HG03457 (cell line): ENCODE results near the gene SEH1L.

ENCODE experiments used
- ATAC-seq: cut with Tn5 transposase; IDR thresholded peaks from one replicate; pipeline ENCODE4 v1.9.1; 2021; ENCODE audit warnings: moderate number of reproducible peaks; ENCODE audit not compliant: unreplicated experiment

SEH1L gene

DNA sequence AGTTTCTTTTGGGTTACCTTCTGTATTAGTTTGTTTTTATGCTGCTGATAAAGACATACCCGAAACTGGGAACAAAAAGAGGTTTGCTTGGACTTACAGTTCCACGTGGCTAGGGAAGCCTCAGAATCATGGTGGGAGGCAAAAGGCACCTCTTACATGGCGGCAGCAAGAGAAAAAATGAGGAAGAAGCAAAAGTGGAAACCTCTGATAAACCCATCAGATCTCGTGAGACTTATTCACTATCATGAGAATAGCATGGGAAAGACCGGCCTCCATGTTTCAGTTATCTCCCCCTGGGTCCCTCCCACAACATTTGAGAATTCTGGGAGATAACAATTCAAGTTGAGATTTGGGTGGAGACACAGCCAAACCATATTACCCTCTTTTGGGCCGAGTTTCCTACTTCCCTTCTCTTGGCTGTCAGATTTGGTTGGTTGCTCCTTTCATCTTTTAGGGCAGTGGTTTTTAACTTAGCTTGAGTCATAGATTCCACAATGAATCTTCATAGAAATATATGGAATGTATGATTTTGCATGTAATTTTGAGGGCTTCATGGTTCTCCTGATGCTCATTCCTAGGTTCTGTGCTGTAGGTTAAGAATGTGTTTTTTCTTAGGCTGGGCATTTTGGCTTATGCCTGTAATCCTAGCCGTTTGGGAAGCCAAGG, 87.6 kb downstream of the SEH1L start:
- no peak for ATAC-seq

DNA sequence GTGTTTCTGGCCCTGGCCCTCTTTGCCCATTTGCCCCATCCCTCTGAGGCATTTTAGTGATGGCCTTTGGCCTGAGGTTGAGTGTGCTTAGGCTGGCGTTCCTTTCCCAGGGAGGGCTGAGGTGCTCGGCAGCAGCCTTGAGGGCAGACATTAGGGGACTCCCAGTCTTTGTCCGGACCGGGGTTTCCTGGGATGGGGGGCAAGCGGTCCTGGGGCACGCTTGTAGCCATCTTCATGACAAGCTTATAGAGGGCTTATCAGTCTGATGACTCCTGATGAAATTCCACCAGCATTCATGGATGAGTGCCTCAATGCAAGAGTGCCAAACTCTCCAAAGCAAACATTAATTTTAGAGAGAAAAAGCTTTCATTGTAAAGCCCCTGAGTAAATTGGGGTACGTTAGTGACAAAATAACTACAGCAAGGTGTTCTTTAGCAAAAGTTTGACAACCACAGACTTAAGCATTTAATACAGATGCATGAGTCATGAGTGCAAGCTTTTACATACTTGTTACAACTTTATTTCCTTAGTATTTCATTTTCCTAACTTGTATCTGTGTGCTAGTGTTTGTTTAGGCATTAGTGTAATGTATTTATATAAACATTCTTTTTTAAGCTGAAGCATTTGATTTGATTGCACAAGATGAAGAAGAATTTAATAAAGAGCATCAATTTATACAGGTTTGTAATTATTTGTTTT, 89.0 kb downstream of the SEH1L start:
- ATAC-seq = no peak
